ENCODE measurements around the gene FLNC.

- peak in 5 of 6 experiments; percentile 57 to 93 (median 74) for TF ChIP-seq CTCF (IDR thresholded peaks at IDR 0.05)
- no peak for TF ChIP-seq POLR2A (IDR thresholded peaks at IDR 0.05)
These were observed 49.9 kb downstream of the FLNC start for GRCh38 chr7:128879939-128880746.
